ENCODE measurements around the gene AQP5. TPM values are rescaled to one million over a fixed set of nuclear protein-coding genes. Genes with fewer than 3 reads are reported as not detected.

The AQP5 gene
- total RNA-seq = not detected

DNA sequence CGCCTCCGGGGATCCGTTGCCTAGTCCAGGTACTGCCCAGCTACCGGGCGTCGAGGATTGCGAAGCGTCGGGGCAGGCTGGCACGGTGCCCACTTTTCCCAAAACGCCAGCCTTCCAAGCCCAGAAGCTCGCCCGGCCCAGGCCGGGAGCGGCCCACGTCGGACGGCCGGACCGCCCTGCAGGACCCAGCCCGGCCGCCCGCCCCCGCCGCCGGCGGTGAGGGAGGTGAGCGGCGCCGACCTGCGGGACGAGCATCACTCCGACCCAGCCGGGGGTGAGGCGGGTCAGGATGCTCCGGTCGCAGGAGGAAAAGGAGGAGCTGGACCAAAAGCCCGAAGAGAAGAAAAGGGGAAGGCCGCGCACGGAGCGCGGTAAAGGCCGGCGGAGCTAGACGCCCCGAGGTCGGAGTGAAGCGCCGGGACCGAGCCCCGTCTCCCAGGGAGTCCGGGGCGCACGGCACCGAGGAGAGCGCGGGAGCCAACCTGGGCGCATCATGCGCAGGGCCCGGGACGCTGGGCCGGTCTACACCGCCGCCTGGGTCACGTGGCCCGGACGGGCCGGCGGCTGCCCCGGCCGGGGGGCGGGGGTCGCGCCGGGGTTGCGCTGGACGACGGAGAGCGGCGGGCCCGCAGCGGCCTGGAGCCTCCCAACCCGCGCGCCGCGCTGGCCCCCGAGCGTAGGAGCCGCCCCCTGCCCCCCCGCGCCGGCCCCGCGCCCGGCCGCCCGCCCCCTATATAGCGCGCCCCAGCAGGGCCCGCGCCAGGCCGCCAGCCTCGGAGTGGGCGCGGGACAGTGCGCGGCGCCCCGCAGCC, at the start of gene AQP5:
Gene AQP5 (plus strand): TSS at position 762 of the 812 bp plus-strand sequence. CDS start 146 bp downstream, outside the sequence.
- no peak for DNase-seq (ENCODE audit: low spot score)

DNA sequence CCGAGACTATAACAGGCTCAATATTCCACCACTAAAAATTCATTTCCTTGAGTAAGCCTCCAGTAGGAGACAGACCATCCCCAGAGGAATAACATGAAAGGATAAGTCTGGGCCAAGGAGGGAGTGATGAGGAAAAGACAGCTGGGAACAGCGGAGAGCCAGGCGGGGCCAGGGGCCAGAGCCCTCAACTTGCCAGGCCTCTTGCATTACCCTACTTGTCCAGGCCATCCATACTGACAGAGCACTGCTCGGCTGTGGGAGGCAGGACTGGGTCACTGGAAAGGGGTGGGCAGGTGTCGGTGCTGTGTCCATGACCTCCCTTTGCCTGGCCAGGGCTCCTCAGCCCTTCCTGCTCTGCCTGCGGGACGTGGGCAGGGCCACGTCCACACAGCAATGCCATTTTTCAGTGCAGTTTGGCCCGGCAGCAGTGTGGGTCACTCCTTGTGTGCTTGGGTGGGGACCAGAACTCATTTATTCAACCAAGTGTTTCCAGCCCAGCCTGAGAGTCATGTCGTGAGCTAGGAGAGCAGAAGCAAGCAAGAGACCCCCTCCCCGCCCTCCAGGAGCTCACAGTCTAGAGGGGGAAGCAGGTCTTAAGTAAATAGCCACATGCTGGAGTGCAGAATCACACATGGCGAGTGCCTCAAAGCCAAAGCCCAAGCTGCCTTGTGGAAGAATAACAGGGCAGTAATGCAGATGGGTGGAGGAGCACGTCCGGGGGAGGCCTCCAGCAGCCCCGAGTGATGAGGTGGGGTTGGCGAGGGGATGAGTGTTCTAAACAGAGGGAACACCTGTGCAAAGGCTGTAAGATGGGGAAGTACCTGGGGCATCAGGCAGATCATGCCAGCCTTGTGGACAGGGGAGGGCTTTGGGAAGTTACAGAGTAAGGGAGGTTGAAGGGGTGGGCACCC, 49.1 kb upstream of the AQP5 start:
- no peak for ATAC-seq

More for the DNA sequence above, at the start of gene AQP5:
- ATAC-seq = no peak

DNA sequence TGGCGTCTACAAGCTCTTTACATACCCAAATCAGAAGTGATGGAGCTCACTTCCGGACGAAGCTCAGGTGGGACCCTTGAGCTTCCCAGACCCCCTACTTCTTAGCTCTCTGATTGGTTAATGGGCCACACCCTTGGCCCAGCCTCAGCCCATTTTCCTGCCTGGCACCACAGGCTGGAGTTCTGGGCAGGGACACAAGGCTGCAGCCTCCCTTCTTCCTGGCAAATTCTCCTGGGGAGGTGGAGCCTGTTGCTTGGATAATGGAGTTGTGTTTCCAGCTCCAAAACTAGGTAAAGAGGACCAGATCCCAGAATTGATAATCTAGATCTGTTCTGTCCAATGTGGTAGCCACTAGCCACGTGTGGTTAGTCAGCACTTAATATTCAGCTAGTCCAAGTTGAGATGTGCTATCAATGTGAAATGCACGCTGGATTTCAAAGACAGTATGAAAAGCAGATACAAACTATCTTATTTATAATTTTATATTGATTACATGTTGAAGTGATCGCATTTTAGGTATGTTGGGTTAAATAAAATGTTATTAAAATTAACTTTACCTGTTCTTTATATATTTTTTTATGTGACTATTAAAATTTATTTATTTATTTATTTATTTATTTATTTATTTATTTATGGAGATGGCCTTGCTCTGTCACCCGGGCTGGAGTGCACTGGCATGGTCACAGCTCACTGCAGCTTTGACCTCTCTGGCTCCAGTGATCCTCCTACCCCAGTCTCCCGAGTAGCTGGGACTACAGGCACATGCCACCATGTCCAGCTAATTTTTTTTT, 45.3 kb upstream of the AQP5 start:
- DNase-seq (ENCODE audit: low spot score) (no peak), ATAC-seq (no peak)

More for the DNA sequence above, 49.1 kb upstream of the AQP5 start:
- no peak for DNase-seq (ENCODE audit: low spot score)

DNA sequence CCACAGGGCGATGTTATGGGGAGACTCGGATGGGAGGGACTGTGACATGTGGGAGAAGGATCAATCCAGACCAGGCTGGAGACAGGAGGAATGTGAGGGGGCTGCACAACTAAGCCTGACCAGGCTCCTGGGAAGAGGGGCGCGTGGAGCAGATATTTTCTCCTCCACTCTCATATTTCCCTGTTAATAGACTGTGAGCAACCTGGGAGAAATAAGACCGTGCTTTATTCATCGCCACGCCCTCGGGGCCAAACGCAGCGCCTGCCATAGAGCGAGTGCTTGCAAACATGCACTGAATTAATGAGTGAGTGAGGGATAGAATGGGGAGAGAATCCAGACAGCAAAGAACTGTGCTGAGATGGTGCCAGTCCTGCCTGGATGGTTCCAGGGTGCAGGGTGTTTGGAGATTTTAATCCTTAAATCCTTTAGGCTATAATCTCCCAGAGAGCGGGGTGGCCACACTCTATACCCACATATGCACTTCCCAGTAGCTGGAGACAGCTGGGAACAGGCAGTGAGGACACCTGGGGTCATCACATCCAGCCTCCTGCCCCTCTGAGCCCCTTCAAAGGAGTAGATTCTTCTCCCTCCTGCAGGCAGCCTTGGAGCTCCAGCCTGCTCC, 44.4 kb upstream of the AQP5 start:
- no peak for DNase-seq (ENCODE audit: low spot score)
- no peak for ATAC-seq

DNA sequence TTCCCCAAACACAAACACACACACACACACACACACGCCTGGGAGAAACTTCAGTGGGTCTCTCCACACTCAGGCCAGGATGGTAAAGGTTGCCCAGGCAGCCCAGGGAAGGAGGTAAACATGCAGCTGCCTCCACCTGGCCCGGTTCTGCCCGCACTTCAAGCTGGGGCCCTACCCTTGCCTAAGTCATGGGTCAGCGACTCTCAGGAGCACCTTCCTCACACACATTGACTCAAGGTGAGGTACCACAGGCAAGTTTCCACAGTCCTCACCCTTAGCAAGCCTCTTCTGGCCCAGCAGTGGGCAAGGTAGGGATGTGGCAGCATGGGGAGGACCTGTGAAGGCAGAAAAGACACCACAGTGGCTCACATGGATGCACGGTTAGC, 43.9 kb upstream of the AQP5 start:
- ATAC-seq = no peak
- no peak for DNase-seq (ENCODE audit: low spot score)

DNA sequence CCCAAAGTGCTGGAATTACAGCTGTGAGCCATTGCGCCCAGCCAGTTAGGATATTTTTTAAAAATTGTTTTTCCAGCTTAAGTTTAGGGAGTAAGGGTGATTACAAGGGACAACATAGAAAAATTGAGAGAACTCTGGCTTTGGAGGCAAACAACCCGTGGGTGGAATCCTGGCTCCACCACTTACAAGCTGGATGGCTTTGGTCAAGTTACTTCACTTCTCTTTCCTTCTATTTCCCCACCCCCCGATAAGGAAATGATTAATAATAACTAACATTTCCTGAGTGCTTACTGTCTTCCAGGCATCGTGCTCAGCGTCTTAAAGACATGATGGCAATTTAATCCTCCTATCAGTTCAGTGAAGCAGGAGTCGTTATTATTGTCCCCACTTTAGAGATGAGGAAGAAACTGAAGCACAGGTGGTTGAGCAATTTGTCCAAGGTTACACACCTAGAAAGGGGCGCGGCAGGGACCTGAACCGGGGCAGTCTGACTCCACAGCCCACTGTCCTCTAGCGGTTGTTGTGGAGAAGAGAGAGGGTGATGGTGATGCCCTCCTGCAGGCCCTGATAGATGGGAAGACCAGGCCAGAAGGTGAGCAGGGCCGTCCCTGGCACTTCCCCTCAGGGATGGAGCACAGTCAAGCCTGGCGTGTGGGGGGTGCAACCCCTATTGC, 41.3 kb upstream of the AQP5 start:
- DNase-seq (ENCODE audit: low spot score) (no peak), ATAC-seq (no peak)

DNA sequence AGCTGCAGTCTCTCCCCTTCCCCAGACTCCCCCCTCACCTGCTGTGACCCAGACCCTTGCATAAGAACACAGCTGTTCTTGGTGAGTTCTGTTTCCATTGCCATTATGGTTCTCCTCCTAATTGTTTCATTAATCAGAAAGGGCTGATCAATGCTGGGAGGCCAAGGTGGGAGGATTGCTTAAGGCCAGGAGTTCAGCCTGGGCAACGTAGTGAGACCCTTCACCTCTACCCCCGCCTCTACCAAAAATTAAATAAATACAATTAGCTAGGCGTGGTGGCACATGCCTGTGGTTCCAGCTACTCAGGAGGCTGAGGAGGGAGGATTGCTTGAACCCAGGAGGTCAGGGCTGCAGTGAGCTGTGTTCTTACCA, 40.8 kb upstream of the AQP5 start:
- no peak for ATAC-seq
- DNase-seq (ENCODE audit: low spot score) = no peak

DNA sequence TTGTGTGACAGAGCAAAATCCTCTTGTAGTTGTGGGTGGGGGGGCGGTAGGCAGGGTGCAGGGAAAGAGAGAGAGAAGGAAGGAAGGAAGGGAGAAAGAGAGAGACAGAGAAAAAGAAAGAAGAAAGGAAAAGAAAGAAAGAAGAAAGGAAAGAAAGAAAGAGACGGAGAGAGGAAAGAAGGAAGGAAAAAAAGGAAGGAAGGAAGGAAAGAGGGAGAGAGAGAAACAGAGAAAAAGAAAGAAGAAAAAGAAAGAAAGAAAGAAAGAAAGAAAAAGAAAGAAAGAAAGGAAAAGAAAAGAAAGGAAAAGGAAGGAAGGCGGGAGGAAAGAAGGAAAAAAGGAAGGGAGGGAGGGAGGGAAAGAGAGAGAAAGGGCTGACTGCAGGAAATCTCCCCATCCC, 40.4 kb upstream of the AQP5 start:
- DNase-seq (ENCODE audit: low spot score) (no peak), ATAC-seq (no peak)

DNA sequence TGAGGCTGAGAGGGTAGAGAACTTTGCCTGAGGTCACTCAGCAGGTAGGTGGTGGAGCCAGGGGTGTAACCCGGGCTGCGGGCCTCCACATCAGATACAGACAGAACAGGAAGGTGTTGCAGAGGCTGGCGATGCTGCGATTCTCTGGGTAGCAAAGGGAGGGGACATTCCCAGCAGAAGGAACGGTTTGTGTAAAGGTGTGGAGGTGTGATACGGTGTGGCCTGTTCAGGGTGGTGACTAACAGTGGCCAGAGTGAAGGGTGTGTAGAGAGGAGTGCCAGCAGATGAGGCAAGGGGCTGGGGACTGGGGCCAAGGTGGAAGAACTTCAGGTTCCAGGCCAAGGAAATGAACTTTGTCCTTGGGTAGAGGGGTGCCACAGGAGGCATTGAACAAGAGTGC, 39.7 kb upstream of the AQP5 start:
- ATAC-seq = peak; percentile 49
- DNase-seq (ENCODE audit: low spot score) = no peak

DNA sequence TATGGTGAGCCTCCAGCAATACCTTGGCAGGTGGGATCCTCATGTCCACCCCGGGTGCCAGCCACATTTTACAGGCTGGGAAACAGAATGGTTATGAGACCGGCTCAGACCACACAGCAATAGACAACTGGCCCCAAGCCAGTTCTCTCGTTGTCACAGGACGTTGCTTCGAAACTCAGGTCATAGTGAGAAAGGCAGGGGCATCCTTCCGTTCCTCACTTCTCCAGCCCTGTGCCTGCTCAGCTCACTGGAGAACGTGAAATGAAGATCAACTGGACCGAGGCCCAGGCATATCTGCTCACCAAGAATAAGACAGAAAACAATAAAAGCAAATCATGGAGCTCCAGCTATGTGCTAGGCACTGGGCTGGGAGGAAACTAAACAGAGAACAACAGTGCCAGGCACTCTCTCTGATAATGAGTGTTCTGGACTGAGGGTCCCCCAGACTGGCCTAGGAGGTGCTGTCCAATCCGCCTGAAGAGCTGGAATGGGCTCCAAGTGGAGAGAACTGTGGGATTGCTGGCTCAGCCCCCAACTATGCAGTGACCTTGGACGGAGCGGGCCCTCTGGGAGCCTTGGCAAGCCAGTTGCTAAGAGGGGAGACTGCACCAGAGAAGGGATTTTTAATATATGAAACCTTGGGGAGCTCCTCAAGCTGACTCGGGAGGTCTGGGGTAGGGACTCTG, 39.2 kb upstream of the AQP5 start:
- DNase-seq (ENCODE audit: low spot score) = no peak

DNA sequence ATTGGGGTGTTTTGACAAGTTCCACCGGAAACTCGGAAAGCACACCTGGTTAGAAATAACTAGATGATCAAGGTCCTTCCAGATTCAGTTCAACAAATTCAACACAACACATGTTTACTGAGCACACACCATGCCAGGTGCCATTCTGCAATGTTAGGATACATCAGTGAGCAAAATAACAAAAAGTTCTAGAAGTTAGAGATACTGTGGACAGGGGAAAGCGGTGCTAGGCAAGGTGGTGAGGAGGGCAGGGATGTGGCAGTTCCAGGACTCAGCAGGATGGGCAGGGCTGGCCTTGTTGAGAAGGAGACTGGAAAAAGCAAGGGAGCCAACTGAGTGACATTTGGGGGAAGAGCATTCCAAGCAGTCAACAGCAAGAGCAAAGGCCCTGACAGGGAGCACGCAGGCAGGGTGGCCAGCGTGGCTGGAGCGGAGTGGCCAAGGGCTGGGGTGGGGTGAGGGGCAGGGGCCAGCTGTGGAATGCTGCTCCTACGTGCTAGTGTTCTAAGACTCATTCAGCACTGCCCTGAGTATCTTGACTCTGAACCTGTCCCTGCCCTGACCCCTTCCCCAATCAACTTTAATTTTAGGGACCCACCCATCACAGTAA, 38.5 kb upstream of the AQP5 start:
- DNase-seq (ENCODE audit: low spot score) (no peak), ATAC-seq (peak; percentile 70)

More for the DNA sequence above, 39.2 kb upstream of the AQP5 start:
- ATAC-seq = peak; percentile 41

DNA sequence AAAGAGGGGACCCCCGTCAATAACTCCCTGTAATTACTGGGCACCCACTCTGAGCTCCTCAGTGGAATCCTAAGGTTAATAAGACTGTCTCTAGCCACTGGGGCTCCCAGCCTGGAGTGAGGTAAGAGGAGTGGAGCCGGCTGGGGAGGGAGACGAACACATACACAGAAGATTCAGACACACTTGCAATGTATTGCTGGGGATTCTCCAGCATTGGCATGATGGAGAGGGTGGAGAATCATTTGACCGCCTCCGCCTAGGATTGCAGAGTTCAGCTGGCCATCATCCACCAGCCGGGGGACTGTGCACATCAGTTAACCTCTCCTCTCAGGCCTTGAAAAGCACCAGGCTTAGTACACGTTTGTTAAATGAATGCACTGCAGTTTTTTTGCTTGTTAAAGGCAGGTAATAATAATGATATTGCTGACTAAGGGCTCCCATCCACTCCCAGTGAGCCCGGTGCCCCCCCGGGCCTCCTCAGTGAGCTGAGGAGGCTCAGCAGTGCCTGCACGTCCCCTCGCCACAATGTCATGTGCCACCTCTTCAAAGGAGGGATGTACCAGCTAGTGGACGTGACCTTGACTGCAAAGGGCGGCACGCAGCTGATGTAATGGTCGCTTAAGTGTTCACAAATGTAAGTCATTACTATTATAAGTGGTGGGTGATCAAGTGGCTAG, 37.7 kb upstream of the AQP5 start:
- DNase-seq (ENCODE audit: low spot score) = no peak
- ATAC-seq = peak; percentile 48

DNA sequence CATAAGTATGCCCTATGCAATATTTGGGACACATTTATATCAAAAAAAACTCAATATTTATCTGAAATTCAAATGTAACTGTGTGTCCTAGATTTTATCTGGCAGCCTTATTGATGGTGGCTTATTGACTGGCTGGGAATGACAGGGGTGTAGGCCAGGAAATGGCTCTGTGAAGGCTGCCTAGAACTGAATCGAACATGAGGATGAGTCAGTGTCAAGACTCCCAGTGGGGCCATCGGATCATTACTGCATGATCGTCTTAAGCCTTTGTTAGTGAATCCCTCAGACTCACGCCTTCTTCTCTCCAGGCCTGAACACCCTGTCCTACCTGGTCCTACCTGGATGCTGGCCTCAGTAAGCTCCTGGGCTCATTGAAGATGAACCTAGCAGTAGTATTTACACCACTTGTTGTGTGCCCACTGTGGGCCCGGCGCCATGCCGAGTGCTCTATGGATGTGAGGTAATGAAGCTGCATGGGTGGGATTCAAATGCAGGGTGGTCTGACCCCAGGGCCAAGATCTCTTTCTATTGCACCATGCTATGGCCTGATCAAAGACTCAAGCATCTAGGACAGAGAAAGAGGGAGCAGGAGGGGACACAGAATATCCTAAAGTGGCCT, 36.9 kb upstream of the AQP5 start:
- ATAC-seq = no peak
- DNase-seq (ENCODE audit: low spot score) = no peak

DNA sequence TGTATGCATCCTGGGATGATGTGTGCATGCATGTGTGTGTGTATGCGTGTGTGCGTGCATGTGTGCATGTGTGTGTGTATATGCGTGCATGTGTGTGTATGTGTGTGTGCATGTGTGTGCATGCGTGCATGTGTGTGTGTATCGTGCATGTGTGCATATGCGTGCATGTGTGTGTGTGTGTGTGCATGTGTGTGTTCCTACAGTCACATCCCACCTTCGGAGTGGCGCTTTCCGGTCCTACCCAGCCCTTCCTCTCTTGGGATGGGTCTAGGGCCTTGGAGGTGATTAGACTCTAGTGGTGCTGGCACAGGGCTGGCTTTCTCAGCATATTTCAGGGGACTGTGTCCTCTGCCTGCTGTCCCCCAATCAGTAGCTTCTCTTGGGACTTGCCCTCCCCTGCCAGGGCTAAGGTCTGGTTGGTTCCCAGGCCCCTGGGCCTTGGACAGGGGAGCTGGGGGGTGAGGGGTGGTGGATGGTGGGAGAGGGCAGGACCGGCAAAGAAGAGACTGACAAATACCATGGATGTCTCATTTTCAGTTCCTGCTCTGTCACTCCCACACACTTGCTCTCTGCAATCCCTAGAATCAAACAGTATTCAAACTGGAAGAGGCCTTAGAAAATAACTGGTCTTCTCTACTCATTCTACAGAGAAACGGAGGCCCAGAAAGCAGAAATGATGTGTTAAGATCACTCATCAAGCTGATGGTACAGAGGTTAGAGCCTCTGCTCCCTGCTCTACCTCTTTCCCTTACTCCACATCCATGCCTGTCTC, 36.1 kb upstream of the AQP5 start:
- no peak for ATAC-seq
- DNase-seq (ENCODE audit: low spot score) = no peak

DNA sequence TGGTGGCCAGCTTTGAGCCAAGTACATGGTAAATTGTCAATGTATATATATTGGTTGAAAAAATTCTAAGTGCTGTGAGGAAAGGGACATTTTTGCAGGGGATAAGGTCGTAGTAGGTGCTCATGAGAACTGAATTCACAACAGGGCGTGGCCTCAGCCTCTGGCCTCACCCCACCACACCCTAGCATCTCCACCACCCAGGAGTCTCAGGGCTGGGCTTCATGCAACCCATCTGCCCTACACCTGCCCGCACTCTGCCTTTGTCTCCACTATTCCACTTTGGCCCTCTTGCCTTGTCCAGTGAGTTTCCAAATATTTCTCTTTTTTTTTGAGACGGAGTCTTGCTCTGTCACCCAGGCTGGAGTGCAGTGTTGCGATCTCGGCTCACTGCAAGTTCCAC, 33.2 kb upstream of the AQP5 start:
- DNase-seq (ENCODE audit: low spot score) = no peak
- ATAC-seq = no peak

DNA sequence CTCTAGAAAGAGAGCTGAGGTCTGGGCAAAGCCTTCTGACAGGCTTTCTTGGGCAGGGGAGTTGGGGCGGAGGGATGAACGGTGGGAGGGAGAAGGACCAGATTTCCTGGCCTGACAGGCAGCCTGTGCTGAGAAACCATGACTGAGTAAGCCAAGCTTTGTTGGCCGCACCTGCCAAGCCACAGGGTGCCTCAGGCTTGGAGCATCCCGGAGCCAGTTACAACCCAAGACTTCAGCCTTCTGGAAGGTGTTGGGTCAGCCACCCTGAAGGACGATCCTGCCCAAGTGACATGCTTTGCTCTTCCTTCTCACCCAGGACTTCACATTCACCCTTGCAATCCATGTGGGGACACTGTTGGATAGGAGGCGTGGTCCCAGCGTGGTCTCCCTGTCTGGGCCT, 32.1 kb upstream of the AQP5 start:
- DNase-seq (ENCODE audit: low spot score) (no peak), ATAC-seq (no peak)

DNA sequence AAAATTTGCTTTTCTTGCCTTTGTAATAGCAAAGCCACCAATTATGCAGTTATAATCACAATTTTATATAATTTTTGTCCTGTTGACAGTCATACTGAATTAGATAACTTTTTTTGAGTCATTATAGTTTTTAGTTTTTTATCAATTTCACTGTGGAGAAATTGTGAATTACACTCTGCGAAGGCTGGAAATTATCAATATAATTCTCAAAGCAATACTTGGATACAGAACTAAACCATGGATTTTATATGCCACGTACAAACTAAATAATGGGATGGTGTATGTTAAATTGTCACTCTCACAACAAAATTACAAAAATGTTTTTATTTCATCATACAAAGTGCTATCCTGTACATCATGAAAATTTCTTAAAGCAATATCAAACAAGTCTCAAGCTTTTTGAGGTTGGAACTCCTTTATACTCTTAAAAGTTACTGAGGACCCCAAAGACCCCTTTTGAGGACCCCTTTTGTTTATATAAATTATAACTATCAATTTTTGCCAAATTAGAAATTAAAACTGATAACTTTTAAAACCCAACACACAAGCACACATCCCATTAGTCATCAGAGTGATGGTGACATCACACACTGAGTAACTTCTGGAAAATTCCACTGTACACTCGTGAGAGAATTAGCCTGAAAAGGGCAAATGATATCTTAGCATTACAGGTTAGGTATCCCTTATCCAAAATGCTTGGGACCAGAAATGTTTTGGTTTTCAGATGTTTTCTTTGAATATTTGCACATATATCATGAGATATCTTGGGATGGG, 31.0 kb upstream of the AQP5 start:
- DNase-seq (ENCODE audit: low spot score) = no peak
- ATAC-seq = no peak

Measured in left lobe of liver (tissue), 2 donors.